Pancreas (tissue), 10 donors: ENCODE measurements around the gene RNF123. TPM values are rescaled to one million over a fixed set of nuclear protein-coding genes. Genes with fewer than 3 reads are reported as not detected.
"Not testable (repeated sequence)": the region's sequence is repeated elsewhere in the genome, so short reads cannot be mapped to it uniquely, and the experiment has no call there.

Source experiments
- ATAC-seq, 4 donors: fragments of 200-7000 bp; cut with Tn5 transposase; one replicate each; pipeline versions ENCODE4 v1.8.0 to v1.9.1; 2020; ENCODE audit warnings: mild to moderate bottlenecking in 4 of 4, moderate library complexity in 4 of 4
- DNase-seq, 6 donors: peaks; one replicate each; pipeline ENCODE4 v3.0.0-alpha.2; 2020
- FAIRE-seq: peaks from 2 replicates; lab custom pipeline; 2012; peaks lifted over from hg19 to GRCh38; lab: Jason Lieb, UNC
- H3K27ac ChIP-seq, 4 donors: fragments of 200-600 bp; sonication (generic); 1 replicate in 3 of 4; 2 replicates in 1 of 4; pipeline versions ENCODE4 v1.5.0 to v1.8.0; 2020
- H3K27me3 ChIP-seq, 4 donors: fragments of 200-600 bp; one replicate each; pipeline ENCODE4 v1.8.0; 2021
- H3K36me3 ChIP-seq, 3 donors: fragments of 200-600 bp; sonication (generic) in 1 of 3; one replicate each; pipeline versions ENCODE4 v1.5.0 to v1.8.0; 2020 to 2021
- H3K4me1 ChIP-seq, 3 donors: fragments of 200-600 bp; one replicate each; pipeline ENCODE4 v1.8.0; 2021
- H3K4me3 ChIP-seq, 4 donors: fragments of 200-600 bp; sonication (generic) in 2 of 4; one replicate each; pipeline versions ENCODE4 v1.5.0 to v1.8.0; 2020 to 2021
- H3K9me3 ChIP-seq, 4 donors: fragments of 200-600 bp; one replicate each; pipeline ENCODE4 v1.8.0; 2021
- WGBS, 2 donors: extraction: QIAGEN DNeasy Blood & Tissue Kit; methylation state at CpG; one replicate each; pipeline ENCODE4 v1.1.7; 2013; 5-methylcytosine and 5-hydroxymethylcytosine counted together
- intact Hi-C, 3 donors: fragments of 100-400 bp; cut with DNase I; formaldehyde crosslinking; loops; one replicate each; pipeline versions ENCODE4 v1.11.1 to v1.14.2; 2022
- polyA plus RNA-seq, 2 donors: library from polyadenylated mRNA; stranded (reverse); fragments of 200-250 nt; gene quantifications; one replicate each; pipeline ENCODE4 v1.2.3, GENCODE V29; 2013
- total RNA-seq, 6 donors: library from RNA; stranded (reverse); fragmentation: NEBNext Ultra II Directional in 4 of 6; extraction: Animal tissue kit (Norgen Biotek cat#: 25700) in 4 of 6; gene quantifications; one replicate each; pipeline versions ENCODE4 v1.2.1 to v1.2.4, GENCODE V29; 2021 to 2023
- donor health status: healthy with polysubstance abuse.
- donor health status: DM: no; HTN: no; CAD: no; lungs with moderate emphysema.
- donor health status: DM: no; HTN: no; CAD: no.
- donor health status: control.
- donor health status: control.
- donor health status: Bipolar disorder and iron deficiency.
- donor health status: DM: yes; HTN: yes; CAD: no.
- donor health status: DM: no; HTN: no; CAD: no.
- donor health status: DM: no; HTN: no; CAD: no.
- donor health status: DM: yes; HTN: yes; CAD: no.

RNF123 gene
- total and polyA plus RNA-seq, 8 donors: 13.5 to 27.6 (median 20.6) TPM

DNA sequence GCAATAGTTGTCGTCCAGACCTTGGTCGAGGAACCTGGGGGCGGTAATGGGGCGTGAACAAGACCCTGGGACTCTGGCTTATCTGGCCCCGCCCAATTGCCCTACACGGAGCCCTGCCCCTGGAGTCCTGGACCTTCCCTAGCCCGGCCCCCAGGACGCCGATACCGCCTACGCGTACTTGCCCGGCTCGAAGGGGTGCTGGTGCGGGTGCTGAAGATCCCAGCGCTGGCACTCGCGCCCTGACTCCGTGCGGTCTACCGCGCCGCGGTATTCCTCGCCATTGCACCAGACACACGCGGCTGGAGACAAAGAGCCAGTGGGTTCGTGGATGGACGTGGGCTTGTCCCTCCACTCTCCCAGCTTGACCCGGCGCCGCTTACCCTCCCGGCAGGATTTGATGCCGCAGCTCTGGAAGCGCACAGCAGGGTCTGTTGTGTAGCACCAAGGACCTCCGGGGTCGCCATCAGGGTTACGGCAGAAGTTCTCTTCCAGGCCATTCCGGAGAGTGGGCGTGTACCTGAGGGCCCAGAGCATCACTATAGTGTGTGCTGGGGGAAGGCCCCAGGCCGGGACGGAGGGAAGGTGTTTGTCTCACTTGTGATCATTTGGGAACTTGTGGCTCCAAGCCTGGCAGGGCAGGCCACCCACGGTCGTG, 2.5 kb upstream of the RNF123 start:
- FAIRE-seq, H3K9me3 ChIP-seq, H3K27me3 ChIP-seq, intact Hi-C loops: not testable (repeated sequence)
- H3K36me3 ChIP-seq: peaks cover 0 to 15% (median 4%) of the 10 kb centered on the region in 3 donors
- 12 to 14% methylated on average over 36 to 44 of the region's 44 CpGs for WGBS, 2 donors
- peak overlapping the region in 3 of 4 donors; percentile 3 to 45 (median 35) for H3K4me3 ChIP-seq
- H3K4me1 ChIP-seq: peaks cover 0 to 12% (median 4%) of the 10 kb centered on the region in 3 donors
- ATAC-seq (peak; percentile 68 to 79 (median 74)), DNase-seq (peak; percentile 78 to 91 (median 82))
- peak overlapping the region in 2 of 4 donors; percentile 47 to 48 for H3K27ac ChIP-seq

DNA sequence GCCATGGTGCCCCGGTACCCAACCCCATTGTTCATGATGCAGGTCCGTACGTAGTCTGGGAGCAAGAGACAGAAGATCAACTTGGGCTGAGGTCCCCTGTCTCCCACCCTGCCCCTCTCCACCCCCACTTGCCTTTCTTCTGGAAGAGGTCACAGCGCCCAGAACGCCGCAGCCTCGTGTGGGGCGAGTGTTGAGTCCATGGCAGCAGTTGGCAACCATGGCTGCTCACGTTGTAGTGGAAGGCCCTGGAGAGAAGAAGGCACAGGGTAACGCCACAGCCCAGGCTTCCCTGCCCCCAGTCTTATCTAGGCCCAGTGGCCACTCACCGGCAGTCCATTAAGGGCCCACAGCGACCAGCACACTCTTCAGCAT, 1.9 kb upstream of the RNF123 start:
- H3K27ac ChIP-seq, H3K4me3 ChIP-seq, intact Hi-C loops, H3K9me3 ChIP-seq, H3K27me3 ChIP-seq, FAIRE-seq, ATAC-seq: not testable (repeated sequence)
- WGBS, 2 donors: 93 to 95% methylated on average over 11 to 12 of the region's 12 CpGs
- Histone ChIP-seq H3K36me3 (peaks cover 0 to 12% (median 1%) of the 10 kb centered on the region in 3 donors), H3K4me1 (peaks cover 0 to 12% (median 4%) of the 10 kb centered on the region in 3 donors)
- peak in 1 of 6 donors; percentile 62 for DNase-seq

DNA sequence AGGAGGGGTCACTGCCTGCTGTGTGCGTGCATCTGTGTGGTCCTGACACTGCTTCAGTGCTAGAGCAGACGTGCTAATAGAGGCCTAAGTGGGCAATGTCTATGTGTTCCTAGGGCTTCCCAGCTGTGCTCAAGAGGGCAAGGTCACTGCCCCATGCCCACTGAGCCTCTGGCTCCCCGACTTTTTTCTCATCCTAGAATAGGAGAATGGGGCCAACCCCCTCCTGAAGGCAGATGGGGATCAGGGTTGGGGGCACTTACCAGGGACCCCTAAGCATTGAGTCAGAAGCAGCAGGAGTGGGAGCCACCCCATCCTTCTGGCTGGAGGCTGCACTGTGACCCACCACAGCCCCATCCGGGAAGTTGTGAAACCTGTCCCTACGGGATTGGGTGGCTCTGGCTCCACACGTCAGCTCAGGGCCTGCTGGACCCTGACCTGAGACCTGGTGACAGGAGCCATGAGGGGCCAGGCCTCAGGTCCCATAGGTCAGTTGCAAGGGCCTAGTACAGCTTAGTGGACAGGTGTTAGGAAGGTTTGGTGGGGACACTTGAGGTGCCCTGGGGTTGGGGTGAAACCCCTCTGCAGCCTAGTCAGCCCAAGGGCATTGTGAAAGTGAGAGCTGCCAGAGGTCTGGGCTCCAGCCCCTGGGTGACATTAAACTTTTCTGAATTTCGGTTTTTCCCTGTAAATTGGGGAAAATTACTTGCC, 865 bp upstream of the RNF123 start:
- H3K9me3 ChIP-seq, ATAC-seq, FAIRE-seq, H3K27me3 ChIP-seq, intact Hi-C loops, H3K36me3 ChIP-seq: not testable (repeated sequence)
- Histone ChIP-seq H3K4me1 (peaks cover 0 to 12% (median 4%) of the 10 kb centered on the region in 3 donors), H3K27ac (peak overlapping the region; percentile 59 to 79 (median 74)), H3K4me3 (peak overlapping the region; percentile 96 to 100 (median 98))
- peak in 2 of 6 donors; percentile 25 to 41 for DNase-seq
- WGBS, 2 donors: 42 to 69% methylated on average over 6 to 7 of the region's 7 CpGs

DNA sequence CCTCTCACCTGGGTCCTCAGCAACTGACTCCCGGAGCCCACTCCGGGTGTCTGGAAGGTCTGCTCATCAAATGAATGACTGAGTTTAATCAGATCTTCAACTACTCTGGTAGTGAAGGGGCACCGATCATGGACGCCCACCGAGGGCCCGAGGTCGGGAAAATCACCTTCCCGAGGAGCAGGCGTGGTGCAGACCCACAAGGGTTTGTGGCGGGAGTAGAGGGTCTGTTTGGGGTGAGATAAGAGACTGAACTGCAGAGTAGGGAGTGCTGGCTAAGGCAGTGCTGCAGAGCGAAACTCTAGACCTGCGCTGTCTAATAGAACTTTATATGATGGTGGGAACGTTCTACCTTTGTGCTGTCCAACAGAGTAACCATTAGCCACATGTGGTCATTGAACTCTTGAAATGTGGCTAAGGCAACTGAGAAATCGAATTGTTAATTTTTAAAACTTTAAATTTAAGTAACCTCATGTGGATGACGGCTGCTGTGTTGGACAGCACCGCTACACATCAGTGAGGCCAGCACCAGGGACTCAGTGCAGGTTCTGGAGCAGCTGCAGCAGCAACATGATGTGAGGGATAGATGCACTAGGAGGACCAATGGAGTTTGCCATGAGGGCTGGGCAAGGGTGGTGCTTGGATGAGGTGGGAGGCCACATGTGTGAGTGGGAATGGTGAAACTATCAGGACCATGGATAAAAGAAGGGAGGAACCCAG, 709 bp downstream of the RNF123 start:
- H3K27ac ChIP-seq: peak overlapping the region in 3 of 4 donors; percentile 59 to 79 (median 75)
- H3K36me3 ChIP-seq, FAIRE-seq, H3K9me3 ChIP-seq, ATAC-seq, intact Hi-C loops, H3K27me3 ChIP-seq: not testable (repeated sequence)
- peak in 1 of 6 donors; percentile 13 for DNase-seq
- WGBS, 2 donors: 4 to 5% methylated on average over 16 of the region's 16 CpGs
- H3K4me3 ChIP-seq: peak overlapping the region; percentile 96 to 100 (median 98)
- H3K4me1 ChIP-seq: peaks cover 0 to 12% (median 4%) of the 10 kb centered on the region in 3 donors

DNA sequence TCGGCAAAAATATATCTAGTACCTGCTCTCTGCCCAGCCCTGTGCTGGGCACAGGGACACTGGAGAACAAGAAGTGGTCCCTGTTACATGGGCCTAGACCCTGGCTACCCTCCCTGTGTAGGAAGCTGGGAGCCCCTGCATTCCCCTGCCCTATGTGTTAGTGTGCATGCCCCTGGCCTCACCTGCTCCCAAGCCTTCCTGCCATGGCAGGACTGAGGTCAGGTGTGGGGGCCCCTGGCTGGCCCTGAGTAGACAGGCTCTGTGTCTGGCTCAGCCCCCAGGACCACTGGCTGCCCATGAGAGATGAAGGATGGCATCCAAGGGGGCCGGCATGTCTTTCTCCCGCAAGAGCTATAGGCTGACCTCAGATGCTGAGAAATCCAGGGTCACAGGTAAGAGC, 1.5 kb downstream of the RNF123 start:
- WGBS, 2 donors: 61 to 67% methylated on average over 3 of the region's 3 CpGs
- ATAC-seq, H3K36me3 ChIP-seq, H3K27ac ChIP-seq, H3K4me3 ChIP-seq, intact Hi-C loops, H3K9me3 ChIP-seq, FAIRE-seq, H3K27me3 ChIP-seq: not testable (repeated sequence)
- DNase-seq: peak in 2 of 6 donors; percentile 21 to 51
- peaks cover 0 to 12% (median 4%) of the 10 kb centered on the region in 3 donors for H3K4me1 ChIP-seq

DNA sequence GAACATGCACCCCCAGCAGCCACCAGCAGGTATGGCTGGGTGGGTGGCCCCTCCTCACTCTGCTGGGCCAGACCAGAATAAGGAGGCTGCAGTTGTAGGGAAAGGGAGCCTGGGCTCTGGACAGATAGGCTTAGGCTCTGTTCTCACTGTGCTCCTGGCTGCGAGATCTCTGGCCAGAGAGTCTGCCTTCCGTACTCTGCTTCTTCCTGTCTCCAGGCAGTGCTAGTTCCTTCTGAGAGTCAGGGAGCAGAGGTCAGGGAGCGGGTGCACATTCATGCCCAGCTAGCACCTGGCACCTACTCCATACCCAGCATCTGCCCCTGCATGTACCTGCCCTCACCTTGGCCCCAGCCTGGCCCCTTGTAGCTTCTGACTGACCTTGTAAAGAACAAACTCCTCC, 2.1 kb downstream of the RNF123 start:
- H3K9me3 ChIP-seq, intact Hi-C loops, FAIRE-seq, H3K27me3 ChIP-seq, H3K4me3 ChIP-seq, H3K36me3 ChIP-seq, H3K27ac ChIP-seq, ATAC-seq: not testable (repeated sequence)
- 75 to 82% methylated on average over 3 of the region's 3 CpGs for WGBS, 2 donors
- H3K4me1 ChIP-seq: peaks cover 0 to 12% (median 4%) of the 10 kb centered on the region in 3 donors
- DNase-seq: peak in 2 of 6 donors; percentile 8 to 21

DNA sequence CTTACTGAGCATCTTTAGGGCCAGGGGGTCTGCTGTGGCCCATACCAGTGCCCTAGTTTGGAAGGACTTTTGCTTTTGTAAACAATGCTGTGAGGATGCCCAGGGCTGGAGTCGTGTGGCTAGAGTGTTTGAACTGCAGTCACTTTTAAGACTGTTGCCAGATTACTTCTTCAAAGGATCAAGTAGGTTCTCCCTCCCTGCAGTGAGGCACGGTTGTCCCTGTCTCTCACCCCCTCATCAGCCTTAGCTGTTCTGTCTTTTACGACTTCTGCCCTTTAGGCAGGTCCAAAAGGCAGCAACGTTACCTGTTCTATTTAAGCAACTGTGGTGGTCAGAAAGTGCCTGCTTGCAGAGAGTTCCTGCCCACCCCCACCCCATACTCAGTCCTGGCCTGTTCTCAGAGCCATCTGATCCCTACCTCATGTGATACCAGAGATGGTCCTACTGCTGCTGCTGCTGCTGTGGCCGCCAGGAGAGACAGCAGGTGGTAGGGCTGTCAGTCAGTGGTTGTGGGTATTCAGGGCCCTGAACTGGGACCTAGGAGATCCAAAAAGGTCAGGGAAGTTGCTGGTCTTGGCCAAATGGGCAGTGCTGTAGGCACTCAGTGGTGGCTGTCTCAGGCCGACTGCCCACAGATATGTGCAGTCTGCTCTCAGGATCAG, 5.2 kb downstream of the RNF123 start:
- H3K9me3 ChIP-seq, H3K27ac ChIP-seq, ATAC-seq, H3K4me1 ChIP-seq, H3K27me3 ChIP-seq, FAIRE-seq, intact Hi-C loops, H3K36me3 ChIP-seq, H3K4me3 ChIP-seq: not testable (repeated sequence)
- 70% methylated on average over 6 of the region's 6 CpGs for WGBS, 2 donors
- peak in 2 of 6 donors; percentile 7 to 11 for DNase-seq

DNA sequence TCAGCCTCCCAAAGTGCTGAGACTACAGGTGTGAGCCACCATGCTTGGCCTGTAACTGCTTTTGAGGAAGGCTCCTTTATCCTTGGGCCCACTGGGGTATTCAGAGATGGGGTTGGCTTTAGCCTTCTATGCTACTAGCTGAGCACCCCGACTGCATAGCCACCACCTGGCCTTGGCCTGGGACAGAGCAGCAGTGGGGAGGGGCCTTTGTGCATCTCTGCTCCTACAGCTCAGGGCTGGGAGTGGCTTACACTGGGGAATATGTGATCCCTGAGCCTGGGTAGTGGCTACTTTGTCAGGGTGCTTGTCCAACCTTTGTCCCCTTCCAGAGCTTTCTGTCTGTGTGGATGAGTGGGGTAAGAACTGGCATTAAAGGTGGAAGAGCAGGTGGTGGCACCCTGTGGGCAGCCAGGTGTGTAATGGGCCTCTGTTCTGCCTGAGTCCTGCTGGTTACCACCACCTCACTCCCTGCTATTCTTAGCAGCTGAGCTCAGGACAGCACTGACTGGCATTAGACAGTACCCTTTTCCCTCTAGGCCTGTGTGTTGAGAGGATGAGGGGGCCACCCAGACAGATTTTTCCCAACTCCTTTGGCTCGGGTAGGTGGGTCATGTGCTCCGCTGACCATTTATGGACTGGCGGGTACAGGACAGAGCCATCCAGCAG, 6.1 kb downstream of the RNF123 start:
- H3K27me3 ChIP-seq, H3K9me3 ChIP-seq, H3K36me3 ChIP-seq, H3K4me3 ChIP-seq, intact Hi-C loops, H3K4me1 ChIP-seq, H3K27ac ChIP-seq, ATAC-seq, FAIRE-seq: not testable (repeated sequence)
- 87 to 91% methylated on average over 4 of the region's 4 CpGs for WGBS, 2 donors
- DNase-seq: peak in 1 of 6 donors; percentile 8
